HuH-7 (cell line): ENCODE results near the gene RFWD3.
"Not testable (repeated sequence)": the region's sequence is repeated elsewhere in the genome, so short reads cannot be mapped to it uniquely, and the experiment has no call there.

ENCODE experiments used
- DNase-seq: peaks from one replicate; pipeline ENCODE4 v3.0.0; 2011; ENCODE audit warnings: low spot score

RFWD3 gene

DNA sequence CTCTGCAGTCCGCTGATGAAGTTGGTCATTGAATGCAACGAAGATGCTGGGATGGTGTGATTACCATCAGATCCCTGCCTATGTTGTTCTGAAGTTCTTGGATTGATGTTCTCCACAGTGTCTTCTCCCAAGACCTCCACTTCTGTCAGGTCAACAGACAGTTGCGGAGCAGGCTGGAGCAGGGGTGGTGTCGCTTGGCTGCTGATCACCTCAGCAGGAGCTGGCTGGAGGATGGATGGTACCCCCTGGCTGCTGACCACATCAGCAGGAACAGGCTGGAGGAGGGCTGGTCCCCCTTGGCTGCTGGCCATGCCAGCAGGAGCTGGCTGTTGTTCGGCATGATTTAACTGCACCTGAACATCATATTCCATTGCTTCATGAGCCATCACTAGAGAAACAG, 5.6 kb downstream of the RFWD3 start:
- no peak for DNase-seq

DNA sequence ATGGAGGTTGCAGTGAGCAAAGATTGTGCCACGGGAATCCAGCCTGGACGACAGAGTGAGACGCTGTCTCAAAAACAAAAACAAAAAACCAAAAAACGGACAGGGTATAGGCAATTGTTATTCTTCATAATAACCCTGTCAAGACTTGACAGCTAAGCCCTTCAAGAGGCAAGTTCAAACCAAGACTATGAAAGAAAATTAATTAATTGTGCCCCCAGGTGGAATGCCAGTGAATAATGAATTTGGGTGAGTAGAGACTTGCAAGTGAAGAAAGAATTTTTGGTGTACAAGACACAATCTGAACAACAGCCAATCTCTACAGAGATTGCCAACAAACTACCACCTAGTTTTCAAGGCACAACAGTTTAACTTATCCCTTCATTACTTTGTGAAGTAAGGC, 6.3 kb downstream of the RFWD3 start:
- DNase-seq, result no peak

DNA sequence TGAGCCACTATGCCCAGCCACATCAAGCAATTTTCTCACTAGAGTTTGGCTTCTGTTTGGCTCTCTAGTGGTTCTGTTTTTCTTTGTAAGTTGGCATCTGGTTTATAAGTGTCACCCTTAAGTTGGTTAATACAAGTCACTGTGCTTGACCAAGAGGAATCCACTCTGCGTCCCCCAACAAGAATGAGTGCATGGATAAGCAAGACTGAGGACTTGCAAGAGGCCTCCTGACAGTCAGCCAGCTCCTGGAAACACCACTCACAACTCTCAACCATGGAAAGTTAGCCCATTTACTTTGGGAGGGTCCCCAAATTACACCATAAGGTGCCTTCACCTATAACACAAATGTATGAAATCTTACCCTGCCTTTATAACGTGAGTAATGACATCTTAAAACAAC, 7.6 kb downstream of the RFWD3 start:
- no peak for DNase-seq

DNA sequence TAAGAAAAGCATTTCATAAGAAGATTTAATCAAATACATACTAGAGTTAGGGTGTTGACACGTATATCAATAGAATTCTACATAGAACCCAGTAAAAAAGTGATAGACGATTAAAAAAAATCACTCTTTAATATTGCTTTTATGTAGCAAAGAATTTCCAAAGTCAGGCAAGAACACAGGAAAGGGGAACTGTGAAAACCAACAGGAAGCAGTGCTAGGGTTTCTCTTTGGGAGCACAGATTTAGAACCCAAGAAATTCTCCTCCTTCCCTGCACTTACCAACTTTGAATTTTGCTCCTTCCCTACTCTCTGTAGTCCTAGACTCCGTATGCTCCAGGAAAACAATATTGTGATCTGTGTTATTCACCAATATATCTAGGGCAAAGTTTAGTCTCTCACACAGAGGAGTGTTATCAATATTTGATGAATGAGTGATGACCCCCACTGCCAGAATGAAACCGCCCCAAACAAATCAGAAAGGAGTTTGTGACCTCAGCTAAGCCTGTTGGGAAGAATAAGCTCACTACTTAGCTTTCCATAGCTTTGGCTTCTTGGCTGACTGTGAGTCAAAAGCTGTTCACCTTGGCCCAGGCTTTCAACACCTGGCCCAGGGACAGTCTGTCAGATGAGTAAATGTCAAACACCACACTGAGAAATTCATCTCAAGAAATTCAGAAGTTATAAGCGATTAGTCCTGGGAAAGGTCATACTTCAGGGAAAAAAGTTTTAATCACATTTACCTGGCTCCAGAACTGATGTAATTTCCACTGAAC, 8.6 kb downstream of the RFWD3 start:
- DNase-seq, result no peak

DNA sequence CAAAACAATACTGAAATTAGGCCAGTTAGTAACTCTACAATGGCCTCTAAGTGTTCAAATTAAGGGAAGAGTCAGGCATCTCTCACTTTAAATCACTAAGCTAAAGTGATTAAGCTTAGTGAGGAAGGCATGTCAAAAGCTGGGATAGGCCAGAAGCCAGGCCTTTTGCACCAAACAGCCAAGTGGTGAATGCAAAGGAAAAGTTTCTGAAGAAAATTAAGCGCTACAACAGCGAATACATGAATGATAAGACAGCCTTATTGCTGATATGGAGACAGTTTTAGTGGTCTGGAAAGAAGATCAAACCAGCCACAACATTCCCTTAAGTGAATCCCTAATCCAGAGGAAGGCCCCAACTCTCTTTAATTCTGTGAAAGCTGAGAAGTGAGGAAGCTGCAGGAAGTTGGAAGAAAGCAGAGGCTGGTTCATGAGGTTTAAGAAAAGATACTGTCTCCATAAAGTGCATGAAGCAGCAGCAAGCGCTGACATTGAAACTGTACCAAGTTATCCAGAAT, 12.1 kb downstream of the RFWD3 start:
- no peak for DNase-seq

DNA sequence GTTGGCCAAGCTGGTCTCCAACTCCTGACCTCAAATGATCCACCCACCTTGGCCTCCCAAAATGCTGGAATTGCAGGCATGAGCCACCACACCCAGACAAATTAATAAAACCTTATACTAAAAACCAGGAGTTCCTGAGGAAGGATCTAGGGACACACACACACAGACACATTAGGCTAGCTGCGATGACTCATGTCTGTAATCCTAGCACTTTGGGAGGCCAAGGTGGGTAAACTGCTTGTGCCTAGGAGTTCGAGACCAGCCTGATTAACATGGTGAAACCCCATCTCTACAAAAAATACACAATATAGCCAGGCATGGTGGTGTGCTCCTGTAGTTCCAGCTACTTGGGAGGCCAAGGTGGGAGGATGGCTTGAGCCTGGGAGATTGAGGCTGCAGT, 13.8 kb downstream of the RFWD3 start:
- not testable (repeated sequence) for DNase-seq

DNA sequence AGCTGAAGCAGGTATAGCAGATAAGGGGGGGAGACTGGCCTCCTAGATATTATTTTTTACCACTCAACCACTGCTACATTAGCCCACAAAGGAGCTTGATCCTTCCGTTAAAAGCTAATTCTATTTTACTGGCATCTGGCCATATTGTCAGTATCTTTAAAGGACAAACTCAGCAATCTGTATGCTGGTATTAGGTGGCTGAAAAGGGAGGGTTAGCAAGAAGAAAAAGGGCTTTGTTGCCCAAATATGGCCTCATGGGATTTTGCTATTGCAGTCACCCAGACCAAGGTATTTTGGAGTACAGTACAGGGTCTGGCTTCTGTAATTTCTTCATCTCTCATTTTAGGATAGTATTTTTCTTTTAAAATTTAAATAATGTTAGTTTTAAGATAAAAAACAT, 14.4 kb downstream of the RFWD3 start:
- DNase-seq, result no peak

DNA sequence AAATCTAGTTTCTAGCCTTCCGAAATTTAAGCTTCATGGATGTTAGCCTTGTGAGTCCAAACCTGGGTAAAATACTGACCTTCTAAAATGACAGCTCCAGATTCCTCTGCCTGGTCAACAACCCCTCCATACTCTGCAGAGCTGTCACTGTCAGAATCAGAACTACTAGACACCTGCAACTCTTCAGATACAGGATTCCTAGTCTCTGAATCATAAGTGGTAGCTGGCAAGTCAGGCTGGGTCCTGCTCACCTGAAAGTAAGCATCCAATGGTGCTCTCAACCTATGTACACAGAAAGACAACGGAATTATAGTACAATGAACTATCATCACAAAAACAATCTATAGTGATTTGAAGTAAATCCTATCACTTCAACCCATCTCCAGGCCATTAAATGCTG, 14.8 kb downstream of the RFWD3 start:
- no peak for DNase-seq

DNA sequence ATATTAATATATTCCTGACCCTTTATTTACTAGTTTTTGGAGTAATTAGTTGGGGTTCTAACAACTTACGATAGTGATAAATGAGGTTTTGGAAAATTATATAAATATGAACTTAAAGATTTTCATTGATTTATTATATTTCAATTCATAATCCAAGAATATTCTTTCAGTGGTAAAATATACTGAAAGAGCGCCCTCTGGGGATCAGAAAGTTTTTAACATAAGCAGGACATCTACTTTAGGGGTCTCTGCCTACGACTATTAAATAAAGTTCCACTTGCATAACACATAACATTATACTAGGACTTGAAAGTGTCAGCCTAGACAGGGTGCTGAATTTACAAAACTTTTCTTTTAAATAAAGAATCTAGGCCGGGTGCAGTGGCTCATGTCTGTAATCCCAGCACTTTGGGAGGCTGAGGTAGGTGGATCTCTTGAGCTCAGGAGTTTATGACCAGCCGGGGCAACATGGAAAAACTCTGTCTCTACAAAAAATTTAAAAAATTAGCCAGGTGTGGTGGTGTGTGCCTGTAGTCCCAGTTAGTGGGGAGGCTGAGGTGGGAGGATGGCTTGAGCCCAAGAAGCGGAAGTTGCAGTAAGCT, 15.6 kb downstream of the RFWD3 start:
- no peak for DNase-seq

DNA sequence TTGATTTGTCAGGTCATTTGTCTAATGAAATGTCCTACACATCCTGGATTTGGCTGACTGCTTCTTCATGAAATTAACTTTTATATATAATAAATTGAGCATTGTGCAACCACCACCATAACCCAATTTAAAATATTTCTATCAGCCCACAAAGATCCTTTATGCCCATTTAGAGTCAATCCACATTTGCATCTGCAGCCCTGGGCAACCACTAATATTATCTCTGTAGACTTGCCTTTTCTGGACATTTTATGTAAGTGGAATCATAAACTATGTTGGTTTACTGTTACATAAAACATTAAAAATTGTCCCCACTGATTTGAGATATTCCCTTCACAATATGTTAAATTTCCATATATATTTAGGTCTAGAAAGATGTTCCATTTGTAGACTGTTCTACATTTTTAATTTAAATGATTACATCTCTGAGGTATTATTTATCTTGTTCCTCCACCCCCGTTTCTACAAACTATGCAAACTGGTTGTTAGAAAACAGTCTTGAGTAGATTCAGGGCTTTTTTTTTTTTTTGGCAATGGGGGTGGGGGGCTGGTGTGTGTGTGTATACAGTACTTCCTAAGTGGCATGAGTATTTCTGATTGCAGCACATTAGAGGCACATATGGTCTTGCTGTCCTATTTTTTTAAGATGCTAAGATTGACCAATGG, 16.7 kb downstream of the RFWD3 start:
- DNase-seq, result no peak

DNA sequence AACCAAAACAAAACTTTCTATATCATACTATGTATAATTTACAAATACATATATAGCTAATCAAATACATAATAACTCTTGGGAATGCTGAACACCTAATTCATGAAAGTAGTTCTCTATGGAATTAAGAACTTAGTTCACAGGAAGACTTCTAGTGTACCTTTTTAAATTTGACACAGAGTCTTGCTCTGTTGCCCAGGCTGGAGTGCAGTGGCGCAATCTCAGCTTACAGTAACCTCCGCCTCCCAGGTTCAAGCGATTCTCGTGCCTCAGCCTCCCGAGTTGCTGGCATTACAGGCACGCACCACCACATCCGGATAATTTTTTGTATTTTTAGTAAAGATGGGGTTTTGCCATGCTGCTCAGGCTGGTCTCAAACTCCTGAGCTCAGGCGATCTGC, 24.7 kb downstream of the RFWD3 start:
- DNase-seq, result no peak

DNA sequence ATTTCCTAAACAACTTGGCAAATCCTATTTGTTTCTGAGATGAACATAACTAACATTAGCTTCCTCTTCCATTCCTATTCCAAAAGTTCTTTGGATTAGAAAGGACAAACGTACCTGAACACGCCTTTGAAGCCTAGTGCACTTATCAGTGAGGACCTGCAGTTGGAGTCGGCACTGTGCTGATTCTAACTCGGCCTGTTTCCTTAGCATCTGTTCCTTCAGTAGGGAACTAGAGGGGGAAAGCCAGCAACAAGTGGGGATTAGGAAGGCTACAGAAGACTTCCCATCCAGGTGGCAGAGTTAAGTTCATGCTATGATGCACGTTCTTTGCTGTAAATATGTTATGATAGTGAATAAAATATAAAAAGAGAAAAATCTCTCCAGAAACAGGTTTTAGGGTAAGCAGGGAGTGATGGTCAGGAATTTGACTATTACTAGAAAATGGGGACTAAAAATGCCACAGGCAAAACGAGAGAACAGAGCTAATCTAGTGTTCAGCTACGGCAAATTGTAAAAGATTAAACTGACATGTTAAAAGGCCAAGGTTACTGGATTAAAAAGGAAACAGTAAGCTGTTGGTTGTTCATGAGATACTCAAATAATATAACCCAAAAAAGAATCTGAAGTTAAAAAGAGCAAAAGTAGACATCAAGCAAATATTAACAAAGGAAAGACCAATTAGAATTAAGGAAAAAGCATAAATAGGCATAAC, 28.8 kb downstream of the RFWD3 start:
- no peak for DNase-seq

DNA sequence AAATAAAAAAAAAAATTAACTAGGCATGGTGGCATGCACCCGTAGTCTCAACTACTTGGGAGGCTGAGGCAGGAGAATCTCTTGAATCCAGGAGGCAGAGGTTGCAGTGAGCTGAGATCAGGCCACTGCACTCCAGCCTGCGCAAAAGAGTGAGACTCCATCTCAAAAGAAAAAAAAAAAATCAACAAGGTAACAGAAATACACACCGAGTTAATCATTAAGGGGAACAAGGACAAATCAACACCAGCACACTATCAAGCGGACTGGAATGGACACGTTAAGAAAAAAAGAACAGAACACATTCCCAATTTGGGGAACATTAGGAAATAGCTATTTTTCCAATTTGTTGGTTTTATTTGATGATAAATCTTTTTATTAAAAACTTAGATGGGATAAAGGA, 31.4 kb downstream of the RFWD3 start:
- DNase-seq, result peak; percentile 25

DNA sequence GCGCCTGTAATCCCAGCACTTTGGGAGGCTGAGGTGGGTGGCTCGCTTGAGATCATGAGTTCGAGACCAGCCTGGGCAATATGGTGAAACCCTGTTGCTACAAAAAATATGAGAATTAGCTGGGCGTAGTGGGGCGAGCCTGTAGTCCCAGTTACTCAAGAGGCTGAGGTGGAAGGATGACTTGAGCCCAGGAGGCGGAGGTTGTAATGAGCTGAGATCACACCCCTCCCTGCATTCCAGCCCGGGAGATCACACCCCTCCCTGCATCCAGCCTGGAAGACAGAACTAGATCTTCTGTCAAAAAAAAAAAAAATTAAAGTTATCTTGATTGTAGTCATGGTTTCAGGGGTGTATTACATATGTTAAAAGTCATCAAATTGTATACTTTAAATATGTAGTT, 33.0 kb downstream of the RFWD3 start:
- no peak for DNase-seq

DNA sequence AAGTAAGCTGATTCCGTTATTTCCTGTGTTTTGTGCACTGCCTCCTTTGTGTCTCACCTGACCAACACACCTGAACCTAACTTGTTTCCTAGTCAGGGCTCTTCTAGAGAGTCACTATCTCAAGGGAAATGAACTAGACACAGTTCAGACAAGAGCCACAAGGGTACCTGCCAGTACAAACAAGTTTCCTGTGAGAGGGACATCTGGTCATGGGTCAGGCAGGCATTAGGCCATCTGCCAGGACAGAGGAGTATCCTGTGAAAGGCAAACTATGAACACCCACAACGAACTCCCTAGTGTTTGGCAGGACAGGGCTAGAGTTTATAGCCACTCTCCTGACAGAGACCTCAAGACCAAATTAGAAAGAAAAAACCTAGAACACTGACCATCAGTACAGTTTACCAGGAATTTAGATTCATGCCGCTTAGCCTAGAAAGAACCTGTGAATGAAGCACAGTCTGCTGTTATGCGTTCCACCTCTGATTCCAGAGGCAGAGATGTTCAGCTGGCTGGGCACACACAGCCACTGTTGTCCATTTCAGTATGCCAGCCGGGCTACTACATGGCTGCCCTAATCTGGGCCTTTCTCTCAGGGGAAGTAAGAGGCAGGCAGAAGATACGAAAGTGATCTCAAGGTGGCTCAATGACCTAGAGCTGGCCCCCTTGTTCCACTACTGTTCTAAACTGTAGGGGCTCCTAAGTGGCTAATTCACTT, 39.0 kb downstream of the RFWD3 start:
- DNase-seq, result no peak

DNA sequence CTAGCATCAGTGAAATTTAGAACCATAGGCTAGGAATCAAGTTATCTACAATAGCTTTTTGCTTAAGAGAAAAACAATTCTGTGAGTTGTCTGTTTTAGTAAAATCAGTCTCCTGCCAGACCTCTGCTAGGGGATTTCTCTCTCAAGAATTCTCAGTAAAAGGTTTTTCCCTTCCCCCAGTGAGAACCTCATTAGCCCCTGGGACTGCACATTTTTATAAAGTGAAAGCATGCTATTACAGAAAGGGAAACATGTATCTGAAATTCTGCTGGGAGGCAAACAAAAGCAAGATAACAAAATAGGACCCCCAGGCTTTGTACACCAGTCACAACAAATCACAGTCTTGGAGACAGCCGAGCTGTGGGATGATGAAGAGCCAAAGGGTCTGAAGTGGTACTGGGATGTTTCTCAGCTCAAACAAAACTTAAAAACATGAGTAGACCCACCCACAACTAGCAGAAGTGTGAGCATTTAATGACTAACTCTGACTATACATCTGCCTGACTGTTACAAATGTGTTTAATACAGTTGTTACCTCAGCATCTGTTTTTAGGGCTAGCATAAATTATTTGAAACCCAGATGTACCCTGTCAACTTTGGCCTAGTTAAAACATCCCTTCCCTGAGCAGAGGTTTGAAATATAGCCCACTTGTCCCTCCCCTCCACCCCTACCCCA, 39.8 kb downstream of the RFWD3 start:
- no peak for DNase-seq

DNA sequence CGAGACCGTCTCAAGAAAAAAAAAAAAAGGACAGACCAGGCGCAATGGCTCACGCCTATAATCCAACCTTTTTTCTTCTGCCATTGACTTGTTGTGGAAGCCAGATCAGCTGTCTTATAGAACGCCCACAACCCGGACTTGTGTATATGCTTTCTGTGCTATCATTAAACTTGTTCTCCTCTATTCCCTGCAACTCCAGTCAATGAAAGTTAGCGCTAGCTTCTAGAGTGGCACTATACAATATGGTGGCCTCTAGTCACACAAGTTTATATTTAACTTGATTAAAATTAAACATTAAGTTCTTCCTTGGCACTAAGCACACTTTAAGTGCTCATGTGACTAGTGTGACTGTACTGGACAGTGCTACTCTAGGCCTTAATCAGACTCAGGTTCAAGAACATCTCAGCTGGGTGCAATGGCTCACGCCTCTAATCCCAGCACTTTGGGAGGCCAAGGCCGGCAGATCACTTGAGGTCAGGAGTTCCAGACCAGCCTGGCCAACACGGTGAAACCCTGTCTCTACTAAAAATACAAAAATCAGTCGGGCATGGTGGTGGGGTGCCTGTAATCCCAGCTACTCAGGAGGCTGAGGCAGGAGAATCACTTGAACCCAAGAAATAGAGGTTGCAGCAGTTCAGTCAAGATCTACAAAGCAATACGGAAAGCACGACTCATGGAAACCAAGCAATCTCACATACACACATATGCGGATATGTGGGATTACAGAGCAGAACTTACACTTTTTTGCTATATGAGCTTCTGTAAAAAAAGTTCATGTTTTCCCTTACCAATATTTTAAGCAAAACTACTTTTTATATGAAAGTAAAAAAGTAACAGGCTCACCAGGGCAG, 41.0 kb downstream of the RFWD3 start:
- no peak for DNase-seq

DNA sequence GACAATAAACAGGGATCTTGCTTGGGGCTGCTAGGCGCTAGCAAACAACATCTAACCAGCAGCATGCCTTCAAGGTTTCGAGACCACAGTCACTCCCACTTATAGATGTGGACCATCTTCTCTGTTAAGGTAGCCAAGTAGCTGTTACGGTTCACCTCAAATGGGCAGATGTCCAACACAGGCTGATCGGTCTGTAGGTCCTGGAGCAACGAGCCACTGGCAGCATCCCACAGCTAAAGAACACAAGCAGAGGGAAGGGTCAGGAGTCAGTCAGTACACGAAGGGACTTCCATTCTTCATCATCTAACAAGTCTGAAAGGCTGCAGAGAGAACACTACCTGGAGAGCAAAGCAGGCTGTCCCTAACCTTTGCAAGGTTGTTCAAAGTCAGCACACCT, 42.8 kb downstream of the RFWD3 start:
- DNase-seq, result no peak

DNA sequence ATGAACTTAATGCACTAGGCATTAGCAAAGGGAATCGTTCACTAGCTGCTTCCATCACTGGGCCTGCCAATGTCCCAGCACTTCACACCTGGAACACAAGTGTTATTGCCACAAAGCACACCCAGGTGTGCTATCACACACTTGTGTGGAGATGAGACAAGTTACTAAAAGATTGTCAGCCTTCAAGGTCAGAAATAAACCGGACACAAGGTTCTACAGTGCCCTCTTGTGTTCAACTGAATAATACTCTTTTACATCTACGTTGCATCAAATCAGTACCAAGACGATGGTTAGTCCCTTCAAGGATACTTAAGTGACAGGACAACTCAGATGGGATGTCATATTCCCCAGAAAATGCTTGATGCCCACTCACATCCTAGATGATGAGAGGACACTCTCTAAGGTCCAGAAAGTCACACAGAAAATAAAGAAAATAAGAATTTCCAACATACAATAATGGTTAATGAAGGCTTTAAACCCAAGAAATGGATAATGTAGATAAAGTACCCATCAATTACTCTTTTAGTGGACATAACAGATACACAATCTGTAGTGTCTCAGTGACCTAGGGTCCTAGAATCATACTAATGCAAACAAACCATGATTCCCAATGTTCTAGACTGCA, 43.4 kb downstream of the RFWD3 start:
- DNase-seq, result peak; percentile 30

DNA sequence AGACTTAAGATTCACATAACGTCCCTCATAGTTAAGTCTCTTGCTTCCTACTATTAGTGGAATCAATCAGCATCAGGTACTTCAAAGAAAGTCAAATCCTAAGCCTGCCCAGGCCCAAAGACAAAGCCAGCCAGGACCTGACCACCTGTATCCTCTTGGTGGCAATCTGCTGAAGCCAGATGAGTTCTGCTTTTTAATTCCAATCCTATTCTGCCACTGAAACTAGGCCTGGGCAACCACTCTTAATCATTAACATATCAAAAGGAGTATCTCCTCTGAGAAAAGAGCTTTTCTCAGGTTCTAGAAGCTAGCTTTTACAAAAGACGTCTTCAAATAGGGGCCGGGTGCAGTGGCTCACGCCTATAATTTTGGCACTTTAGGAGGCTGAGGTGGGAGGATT, 44.7 kb downstream of the RFWD3 start:
- DNase-seq, result no peak
